Uterus (tissue), 2 donors: ENCODE results near the gene LZIC.

Experiments
- POLR2A ChIP-seq, 2 donors: fragments of 450-650 bp; IDR thresholded peaks; one replicate each; pipeline ENCODE4 v1.6.1; 2016; ENCODE audit warnings: antibody characterized with exemption in 2 of 2, mild to moderate bottlenecking in 1 of 2, moderate library complexity in 1 of 2
- TF ChIP-seq, protein P1 (sequence below), 4 experiments: fragments of 200-600 bp in 2 of 4; fragments of 450-650 bp in 2 of 4; sonication (generic) in 2 of 4; IDR thresholded peaks; one replicate each; pipeline ENCODE4 v1.5.1; 2016 to 2019; ENCODE audit warnings: antibody characterized with exemption in 4 of 4, mild to moderate bottlenecking in 2 of 4, moderate library complexity in 1 of 4

DNA sequence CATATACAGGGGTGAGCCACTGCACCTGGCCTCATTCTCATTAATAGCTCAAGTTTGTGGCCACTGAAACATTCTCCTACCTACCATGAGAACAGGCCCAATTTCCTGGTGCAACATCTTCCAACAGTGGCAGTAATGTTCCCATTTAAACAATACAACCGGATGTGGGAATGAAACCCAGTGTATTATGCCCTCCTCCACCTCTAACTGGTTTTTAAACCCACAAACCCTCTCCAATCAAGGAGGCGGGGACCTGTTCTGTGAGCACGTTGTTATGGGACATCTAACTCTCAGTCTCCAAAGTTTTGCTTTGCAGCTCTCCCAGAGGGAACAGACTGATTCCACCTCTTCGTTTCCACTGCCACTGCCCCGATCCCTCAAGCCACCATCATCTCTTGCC lies 35.8 kb downstream of the LZIC start:
- TF ChIP-seq POLR2A (IDR thresholded peaks at IDR 0.05): no peak
- TF ChIP-seq, protein P1, sequence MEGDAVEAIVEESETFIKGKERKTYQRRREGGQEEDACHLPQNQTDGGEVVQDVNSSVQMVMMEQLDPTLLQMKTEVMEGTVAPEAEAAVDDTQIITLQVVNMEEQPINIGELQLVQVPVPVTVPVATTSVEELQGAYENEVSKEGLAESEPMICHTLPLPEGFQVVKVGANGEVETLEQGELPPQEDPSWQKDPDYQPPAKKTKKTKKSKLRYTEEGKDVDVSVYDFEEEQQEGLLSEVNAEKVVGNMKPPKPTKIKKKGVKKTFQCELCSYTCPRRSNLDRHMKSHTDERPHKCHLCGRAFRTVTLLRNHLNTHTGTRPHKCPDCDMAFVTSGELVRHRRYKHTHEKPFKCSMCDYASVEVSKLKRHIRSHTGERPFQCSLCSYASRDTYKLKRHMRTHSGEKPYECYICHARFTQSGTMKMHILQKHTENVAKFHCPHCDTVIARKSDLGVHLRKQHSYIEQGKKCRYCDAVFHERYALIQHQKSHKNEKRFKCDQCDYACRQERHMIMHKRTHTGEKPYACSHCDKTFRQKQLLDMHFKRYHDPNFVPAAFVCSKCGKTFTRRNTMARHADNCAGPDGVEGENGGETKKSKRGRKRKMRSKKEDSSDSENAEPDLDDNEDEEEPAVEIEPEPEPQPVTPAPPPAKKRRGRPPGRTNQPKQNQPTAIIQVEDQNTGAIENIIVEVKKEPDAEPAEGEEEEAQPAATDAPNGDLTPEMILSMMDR (IDR thresholded peaks at IDR 0.05): no peak
